Lower leg skin (tissue), 3 donors: Measurements from ENCODE around the gene INPP4A.

Experiments used
- POLR2A ChIP-seq, 2 donors: fragments of 450-650 bp; IDR thresholded peaks; one replicate each; pipeline ENCODE4 v1.6.1; 2016 to 2017; ENCODE audit warnings: antibody characterized with exemption in 2 of 2, mild to moderate bottlenecking in 1 of 2, moderate library complexity in 1 of 2
- TF ChIP-seq, protein P1 (sequence below), 3 donors: fragments of 450-650 bp; IDR thresholded peaks; one replicate each; pipeline ENCODE4 v1.5.1; 2016; ENCODE audit warnings: antibody characterized with exemption in 3 of 3, mild to moderate bottlenecking in 3 of 3, moderate library complexity in 2 of 3

DNA sequence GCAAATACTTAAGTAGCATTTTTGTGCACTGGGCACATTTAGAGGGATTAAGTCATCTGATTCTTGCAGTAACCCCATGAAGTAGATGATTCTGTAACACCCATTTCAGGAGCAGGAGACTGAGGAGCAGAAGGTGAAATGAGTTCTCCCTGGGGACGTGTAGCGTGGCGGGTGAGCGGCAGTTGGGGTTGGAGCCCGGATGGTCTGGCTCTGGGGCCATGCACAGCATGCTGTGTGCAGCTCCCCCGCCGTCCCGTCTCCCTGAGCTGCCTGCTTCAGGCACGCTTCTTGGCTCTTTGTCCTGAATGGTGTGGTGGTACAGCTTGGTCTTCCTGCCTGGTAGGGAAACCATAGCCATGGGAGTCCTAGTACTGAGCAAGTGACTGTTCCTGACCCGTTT, 32.4 kb downstream of the INPP4A start:
- TF ChIP-seq, protein P1, sequence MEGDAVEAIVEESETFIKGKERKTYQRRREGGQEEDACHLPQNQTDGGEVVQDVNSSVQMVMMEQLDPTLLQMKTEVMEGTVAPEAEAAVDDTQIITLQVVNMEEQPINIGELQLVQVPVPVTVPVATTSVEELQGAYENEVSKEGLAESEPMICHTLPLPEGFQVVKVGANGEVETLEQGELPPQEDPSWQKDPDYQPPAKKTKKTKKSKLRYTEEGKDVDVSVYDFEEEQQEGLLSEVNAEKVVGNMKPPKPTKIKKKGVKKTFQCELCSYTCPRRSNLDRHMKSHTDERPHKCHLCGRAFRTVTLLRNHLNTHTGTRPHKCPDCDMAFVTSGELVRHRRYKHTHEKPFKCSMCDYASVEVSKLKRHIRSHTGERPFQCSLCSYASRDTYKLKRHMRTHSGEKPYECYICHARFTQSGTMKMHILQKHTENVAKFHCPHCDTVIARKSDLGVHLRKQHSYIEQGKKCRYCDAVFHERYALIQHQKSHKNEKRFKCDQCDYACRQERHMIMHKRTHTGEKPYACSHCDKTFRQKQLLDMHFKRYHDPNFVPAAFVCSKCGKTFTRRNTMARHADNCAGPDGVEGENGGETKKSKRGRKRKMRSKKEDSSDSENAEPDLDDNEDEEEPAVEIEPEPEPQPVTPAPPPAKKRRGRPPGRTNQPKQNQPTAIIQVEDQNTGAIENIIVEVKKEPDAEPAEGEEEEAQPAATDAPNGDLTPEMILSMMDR (IDR thresholded peaks at IDR 0.05) = no peak
- TF ChIP-seq POLR2A (IDR thresholded peaks at IDR 0.05) = no peak
